SK-N-MC (cell line): ENCODE data around the gene KEAP1.

Experiments
- EZH2 ChIP-seq: fragments of 200-600 bp; sonication (generic); IDR thresholded peaks from one replicate; pipeline ENCODE4 v1.6.1; 2017; ENCODE audit warnings: antibody characterized with exemption
- POLR2AphosphoS5 ChIP-seq: IDR thresholded peaks from 2 replicates; pipeline ENCODE4 v1.6.1; 2012; ENCODE audit warnings: mild to moderate bottlenecking, low read depth, low read length, borderline replicate concordance

GRCh38 chr19:10505583-10506229 lies 2.5 kb upstream of the KEAP1 start:
- TF ChIP-seq POLR2AphosphoS5 (no peak), EZH2 (no peak)
